HG02763 (cell line): ENCODE results near the gene EFHD2.
"Not testable (repeated sequence)": the region's sequence is repeated elsewhere in the genome, so short reads cannot be mapped to it uniquely, and the experiment has no call there.

Experiments
- ATAC-seq: cut with Tn5 transposase; IDR thresholded peaks from one replicate; pipeline ENCODE4 v1.9.1; 2021; ENCODE audit warnings: mild to moderate bottlenecking, moderate library complexity; ENCODE audit not compliant: unreplicated experiment

Gene EFHD2

DNA sequence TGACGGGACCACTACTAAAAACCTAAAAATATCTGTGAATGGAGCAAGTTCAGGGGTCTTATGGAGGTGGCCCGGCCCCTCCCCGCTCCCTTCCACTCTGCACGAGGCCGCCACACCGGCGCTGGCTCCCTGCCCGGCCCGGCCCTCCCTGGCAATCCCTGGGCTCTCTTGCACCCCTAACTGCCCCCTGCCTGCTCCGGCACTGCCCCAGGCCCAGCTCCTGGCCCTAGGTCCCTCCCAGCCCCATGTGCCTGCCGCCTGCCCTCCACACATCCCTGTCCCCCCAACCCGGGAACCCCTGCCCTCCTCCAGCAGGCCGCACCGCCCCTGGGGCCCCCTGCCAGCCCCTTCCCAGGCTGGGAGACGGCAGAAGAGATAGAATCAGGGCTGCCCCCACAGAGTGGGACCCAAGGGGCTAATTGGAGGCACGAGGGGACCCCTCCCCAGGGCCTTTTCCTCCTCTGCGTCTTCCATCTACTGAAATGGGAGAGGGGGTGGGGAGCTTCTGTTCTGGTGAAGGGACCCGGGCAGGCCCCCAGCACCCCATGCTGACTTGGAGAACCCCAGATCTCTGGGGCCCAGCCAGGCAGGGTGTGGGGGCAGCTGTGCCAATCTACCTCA, 19.2 kb downstream of the EFHD2 start:
- ATAC-seq = no peak

DNA sequence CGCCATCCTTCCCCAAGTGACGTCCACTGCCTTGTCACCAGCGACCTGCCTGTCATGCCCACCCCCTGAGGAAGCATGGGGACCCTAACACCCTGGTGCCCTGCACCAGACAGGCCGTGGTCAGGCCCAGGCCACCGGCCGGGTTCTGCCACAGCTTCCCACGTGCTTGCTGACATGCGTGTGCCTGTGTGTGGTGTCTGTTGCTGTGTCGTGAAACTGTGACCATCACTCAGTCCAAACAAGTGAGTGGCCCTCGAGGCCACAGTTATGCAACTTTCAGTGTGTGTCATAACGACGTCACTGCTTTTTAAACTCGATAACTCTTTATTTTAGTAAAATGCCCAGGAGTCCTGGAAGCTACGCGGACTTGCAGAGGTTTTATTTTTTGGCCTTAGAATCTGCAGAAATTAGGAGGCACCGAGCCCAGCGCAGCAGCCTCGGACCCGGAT, 20.0 kb downstream of the EFHD2 start:
- no peak for ATAC-seq

DNA sequence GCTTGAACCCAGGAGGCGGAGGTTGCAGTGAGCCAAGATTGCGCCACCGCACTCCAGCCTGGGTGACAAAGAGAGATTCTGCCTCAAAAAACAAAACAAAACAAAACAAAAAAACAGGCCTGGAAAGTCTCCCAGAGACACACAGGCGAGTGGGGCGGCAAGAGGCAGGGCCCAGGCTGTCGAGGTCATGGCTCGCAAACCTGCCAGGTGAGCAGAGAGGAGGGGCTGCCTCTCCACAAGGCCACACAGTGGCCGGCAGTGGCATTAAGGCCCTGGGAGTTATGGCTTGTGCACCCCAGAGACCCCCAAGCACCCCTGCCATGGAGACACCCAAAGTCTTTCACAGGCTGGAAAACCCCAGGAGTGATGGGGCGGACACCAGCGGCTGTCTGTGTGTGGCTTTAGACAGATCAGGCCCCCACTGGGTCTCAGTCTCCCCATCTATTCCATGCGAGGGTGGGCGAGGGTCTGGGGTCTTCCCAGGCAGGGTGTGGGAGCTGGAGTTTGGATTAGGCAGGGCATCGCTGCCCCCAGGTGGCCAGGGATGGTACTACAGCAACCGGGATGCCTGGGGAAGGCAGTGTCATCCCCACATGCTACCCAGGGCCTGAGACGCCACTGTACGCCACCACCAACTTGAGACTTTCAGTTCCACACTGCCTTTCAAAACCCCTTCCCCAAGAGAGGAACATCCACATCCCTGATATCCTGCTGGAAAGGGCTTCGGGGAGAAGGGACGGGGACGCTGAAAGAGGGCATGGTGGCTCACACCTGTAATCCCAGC, 21.3 kb downstream of the EFHD2 start:
- ATAC-seq = no peak

- ATAC-seq = no peak
These were observed 21.9 kb downstream of the EFHD2 start for GRCh38 chr1:15431571-15431948.

DNA sequence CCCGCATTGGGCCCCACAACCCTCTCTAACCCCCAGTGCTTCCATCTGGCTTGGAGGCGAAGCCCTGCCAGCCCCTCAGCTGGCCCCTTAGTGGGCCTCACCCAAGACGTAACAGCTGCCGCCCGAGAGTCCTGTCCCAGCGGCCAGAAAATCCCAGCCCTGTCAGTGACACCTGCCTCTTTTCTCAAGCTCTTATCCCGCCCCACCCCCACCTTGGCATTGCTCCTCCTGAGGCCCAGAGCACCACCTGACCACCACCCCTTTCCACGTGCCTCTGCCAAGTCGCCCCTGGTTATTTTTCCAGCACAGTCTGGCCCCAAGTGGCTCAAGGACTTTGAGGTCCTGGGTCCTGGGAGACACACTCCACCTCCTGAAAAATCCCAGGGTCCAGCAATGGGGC, 22.6 kb downstream of the EFHD2 start:
- no peak for ATAC-seq

DNA sequence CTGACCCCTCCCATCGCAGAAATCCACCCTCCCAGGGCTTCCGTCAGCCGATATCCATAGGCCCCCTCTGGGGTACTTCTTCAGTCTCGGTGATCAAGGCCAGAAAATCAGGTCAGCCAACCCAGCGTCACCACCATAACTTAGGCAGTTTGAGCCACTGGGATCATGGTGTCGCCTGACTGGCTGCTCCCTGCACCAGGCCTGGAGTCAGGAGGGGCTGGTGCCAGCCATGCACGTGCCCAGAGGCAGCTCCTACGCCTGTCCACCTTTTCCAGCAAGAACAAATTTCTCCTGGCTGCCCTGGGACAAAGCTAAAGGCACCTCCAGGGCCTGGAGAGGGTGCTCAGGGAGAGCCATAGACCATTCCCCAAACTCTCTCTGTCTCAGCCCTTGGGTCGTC, 23.8 kb downstream of the EFHD2 start:
- ATAC-seq = no peak

DNA sequence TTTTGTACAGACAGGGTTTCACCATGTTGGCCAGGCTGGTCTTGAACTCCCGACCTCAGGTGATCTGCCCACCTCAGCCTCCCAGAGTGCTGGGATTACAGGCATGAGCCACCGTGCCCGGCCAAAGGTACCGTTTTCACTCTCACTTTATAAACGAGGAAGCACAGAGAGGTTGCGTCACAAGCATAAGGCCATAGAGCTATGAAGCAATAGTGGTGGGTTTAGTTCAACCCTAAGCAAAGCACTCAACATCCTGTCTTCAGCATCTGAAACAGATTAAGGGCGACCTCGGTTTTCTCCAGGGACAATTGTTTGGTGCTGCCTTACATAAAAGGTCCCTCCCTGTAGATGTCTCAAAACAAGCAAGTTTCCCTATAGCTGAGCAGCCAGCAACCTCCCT, 25.1 kb downstream of the EFHD2 start:
- ATAC-seq = not testable (repeated sequence)

- ATAC-seq = no peak
These were observed 25.8 kb downstream of the EFHD2 start for GRCh38 chr1:15435239-15436077.

GRCh38 chr1:15436881-15437442, 27.3 kb downstream of the EFHD2 start:
- no peak for ATAC-seq

DNA sequence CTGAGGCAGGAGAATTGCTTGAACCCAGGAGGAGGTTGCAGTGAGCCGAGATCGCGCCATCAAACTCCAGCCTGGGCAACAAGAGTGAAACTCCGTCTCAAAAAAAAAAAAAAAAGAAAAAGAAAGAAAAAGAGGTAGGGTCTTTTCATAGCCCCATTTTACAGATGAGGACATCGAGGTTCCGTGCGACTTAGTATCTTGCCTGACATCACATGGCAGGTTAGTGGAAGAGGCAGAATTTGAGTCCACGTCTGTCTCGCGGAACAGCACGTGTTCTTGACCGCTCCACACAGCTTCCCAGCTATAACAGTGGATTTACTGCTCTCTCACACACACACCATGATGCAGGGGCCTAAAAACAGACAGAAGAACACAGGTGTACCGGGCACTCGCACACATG, 29.6 kb downstream of the EFHD2 start:
- ATAC-seq = no peak

DNA sequence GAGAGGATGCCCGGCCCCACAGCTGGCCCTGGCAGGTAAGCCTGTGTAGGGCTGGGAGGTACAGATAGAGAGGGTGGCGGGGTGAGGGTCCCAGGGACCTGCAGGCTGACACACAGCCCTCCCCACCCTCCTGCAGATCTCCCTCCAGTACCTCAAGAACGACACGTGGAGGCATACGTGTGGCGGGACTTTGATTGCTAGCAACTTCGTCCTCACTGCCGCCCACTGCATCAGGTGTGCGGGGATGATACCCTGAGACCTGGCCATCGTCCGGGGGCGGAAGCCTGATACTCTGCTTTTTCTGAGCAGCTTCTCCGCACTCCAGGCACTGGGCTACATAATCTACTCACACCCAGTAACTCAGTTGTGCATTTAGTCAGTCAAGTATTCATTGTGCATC, 30.7 kb downstream of the EFHD2 start:
- no peak for ATAC-seq

GRCh38 chr1:15441247-15441646, 31.6 kb downstream of the EFHD2 start:
- ATAC-seq = no peak

DNA sequence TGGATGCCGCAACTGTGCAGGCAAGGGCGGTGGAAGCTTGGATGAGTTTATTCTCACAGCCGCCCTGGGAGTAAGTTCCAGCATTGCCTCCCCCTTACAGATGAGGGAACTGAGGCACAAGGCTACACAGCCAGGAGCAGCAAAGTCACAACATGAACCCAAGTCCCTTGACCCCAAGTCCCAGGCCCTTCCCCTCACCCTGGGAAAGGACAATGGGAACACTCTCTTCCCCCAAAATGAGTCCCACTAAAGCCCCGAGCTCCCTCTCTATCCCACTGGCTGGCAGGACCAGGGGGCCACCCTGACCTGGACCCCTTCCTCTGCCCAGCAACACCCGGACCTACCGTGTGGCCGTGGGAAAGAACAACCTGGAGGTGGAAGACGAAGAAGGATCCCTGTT, 32.4 kb downstream of the EFHD2 start:
- ATAC-seq = no peak

DNA sequence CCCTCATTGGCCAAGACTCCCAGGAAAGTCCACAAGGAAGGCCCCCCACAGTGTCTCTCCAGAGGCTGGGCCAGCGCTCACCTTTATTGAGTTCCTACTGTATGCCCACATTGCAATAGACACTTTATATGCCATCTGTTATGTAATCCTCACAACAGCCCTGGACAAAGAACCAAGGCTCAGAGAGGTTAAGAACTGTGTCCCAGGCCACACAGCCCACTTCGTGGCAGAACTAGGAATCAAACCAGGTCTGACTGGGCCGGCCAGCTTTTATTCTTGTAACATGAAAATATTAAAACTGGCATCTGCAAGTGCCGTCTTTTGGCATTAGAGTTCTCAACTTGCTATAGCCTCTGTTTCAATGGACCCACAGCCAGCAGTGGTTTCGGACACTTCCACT, 33.1 kb downstream of the EFHD2 start:
- no peak for ATAC-seq

DNA sequence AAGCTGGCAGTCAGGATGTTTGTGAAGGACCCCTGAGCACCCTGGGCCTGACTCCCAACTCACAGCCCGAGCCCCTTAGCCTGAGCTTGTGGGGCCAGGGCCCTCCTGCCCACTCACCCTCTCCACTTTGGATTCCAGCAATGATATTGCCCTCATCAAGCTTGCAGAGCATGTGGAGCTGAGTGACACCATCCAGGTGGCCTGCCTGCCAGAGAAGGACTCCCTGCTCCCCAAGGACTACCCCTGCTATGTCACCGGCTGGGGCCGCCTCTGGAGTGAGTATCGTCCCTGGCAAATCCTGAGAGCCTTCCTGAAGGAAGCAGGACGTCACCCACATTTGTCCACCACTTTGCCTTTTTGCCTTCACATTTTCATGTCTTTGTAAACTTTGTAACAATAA, 33.6 kb downstream of the EFHD2 start:
- ATAC-seq = no peak

- ATAC-seq = no peak
These were observed 35.0 kb downstream of the EFHD2 start for GRCh38 chr1:15444468-15445389.

DNA sequence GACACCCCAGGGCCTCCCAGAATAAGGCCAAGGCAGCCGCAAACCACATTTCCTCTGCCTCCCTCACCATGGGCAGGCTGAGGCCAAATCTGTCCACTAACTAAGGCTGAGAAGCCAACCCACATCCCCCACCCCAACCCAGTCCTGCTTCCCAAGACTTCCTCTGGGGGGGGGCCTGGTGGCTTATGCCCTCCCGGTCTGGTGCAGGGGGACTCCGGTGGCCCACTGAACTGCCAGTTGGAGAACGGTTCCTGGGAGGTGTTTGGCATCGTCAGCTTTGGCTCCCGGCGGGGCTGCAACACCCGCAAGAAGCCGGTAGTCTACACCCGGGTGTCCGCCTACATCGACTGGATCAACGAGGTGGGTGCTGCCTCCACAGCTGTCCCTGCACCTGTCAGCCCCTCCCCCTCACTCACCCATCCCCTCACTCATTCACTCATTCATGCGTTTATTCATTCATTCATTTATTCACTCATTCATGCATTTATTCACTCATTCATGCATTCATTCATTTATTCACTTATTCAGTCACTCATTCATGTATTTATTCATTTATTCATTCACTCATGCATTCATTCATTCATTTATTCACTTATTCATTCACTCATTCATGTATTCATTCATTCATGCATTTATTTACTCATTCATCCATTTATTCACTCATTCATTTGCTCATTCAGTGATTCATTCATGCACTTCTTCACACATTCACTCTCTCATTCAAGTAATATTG, 35.9 kb downstream of the EFHD2 start:
- ATAC-seq = no peak

- no peak for ATAC-seq
These were observed 36.5 kb downstream of the EFHD2 start for GRCh38 chr1:15446212-15446611.

DNA sequence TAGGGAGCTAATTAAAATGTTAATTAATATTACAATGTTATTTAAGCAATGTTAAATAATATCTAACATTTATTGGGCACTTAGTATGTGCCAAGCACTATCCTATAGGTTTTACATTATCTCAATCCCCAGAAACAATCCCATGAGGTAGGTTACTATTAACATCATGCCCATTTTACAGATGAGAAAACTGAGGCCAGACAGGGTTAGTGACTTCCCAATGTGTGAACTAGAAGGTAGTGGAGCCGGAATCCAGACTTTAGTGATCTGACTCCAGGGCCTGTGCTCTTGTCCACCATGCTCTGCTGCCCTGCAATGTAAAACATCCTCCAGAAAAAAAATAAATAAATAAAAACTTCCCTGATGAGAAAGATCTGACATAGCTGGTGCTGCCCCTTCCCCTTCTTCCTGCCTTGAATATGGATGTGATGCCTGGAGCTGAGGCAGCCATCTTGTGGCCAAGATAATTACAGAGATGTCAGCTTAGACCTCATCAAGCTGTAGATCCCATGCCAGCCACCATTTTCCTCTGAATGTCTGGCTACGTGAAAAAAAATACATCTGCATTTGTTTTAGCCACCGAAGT, 39.3 kb downstream of the EFHD2 start:
- no peak for ATAC-seq
